ENCODE results near the gene AMY1C.
"Not testable (repeated sequence)": the region's sequence is repeated elsewhere in the genome, so short reads cannot be mapped to it uniquely, and the experiment has no call there.

The AMY1C gene

GRCh38 chr1:103749598-103749997 is at the start of gene AMY1C:
AMY1C (plus strand) TSS chr1:103749898; CDS start chr1:103750470, 572 bp downstream.
- DNase-seq; in situ Hi-C loops (cut with MboI; ENCODE audit: low pct_unique_long_range_greater_than_20kb, low sequenced_read_pairs): not testable (repeated sequence)

DNA sequence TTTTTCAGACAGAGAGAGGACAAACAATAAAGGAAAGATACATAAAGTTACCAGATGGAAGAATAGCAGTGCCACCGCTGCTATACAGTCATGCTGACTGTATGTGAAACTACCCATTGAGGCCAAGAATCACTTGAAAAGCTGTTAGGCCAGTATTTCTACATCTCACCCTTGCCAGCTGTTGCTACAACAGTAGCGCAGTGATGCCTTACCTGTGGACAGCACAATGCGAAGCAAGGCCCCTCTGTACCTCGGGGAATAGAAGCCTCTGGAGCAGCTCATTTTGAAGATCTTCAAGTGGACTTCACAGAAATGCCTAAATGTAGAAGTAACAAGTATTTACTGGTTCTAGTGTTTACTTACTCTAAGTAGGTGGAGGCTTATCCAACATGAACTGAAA is 49.0 kb upstream of the AMY1C start:
- in situ Hi-C loops (cut with MboI; ENCODE audit: low pct_unique_long_range_greater_than_20kb, low sequenced_read_pairs); DNase-seq: not testable (repeated sequence)

DNA sequence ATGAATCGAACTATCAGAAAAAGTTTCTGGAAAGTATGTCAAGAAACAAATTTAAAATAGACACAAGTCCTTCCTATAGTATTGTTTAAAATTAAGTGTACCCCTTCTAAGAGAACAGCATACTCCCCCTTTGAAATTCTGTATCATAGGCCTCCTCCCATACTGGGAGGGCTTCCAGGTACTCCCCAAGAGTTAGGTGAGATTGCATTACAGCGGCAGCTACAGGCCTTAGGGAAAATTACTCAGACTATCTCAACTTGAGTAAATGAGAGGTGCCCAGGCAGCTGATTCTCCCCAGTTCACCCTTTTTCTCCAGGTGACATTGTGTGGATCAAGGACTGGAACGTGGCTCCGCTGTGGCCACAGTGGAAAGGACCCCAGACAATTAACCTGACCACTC is 48.4 kb upstream of the AMY1C start:
- in situ Hi-C loops (cut with MboI; ENCODE audit: low pct_unique_long_range_greater_than_20kb, low sequenced_read_pairs); DNase-seq: not testable (repeated sequence)

- in situ Hi-C loops (cut with MboI; ENCODE audit: low pct_unique_long_range_greater_than_20kb, low sequenced_read_pairs); DNase-seq: not testable (repeated sequence)
Measured at GRCh38 chr1:103707670-103708069, 42.0 kb upstream of the AMY1C start.

DNA sequence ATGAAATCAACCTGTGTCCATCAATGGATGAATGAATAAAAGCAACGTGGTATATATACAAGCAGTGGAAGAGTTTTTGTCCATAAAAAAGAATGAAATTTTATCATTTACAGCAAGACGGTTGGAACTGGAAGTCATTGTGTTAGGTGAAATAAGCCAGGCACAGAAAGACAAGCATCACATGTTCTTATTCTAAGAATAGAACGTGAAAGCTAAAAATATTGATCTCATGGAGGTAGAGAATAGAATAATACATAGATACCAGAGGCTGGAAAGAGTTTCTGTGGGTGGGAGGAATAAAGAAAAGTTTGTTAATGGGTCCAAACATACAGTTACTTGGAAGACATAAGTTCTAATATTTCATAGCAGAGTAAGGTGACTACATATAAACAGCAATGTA is 39.3 kb upstream of the AMY1C start:
- in situ Hi-C loops (cut with MboI; ENCODE audit: low pct_unique_long_range_greater_than_20kb, low sequenced_read_pairs); DNase-seq: not testable (repeated sequence)

- in situ Hi-C loops (cut with MboI; ENCODE audit: low pct_unique_long_range_greater_than_20kb, low sequenced_read_pairs); DNase-seq: not testable (repeated sequence)
Measured at GRCh38 chr1:103717404-103717803, 32.3 kb upstream of the AMY1C start.

DNA sequence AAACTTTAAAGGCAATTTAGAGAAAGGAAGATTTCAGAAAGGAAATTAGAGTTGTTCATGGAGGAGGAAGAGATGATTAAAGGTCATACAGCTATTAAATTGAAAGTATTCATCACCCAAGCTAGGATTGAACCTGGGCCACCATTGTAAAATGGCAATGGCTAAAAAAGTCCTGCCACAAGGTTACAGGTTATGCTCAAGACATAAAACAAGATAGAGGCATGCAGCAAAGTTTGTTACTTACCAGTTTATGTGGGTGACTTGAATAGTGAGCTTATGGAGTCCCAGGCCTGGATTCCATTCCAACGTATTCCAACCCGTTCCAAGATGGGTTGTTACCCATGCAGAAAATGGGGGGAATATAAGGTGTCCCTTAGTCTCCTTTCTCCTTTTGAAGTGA is 28.2 kb upstream of the AMY1C start:
- DNase-seq; in situ Hi-C loops (cut with MboI; ENCODE audit: low pct_unique_long_range_greater_than_20kb, low sequenced_read_pairs): not testable (repeated sequence)

DNA sequence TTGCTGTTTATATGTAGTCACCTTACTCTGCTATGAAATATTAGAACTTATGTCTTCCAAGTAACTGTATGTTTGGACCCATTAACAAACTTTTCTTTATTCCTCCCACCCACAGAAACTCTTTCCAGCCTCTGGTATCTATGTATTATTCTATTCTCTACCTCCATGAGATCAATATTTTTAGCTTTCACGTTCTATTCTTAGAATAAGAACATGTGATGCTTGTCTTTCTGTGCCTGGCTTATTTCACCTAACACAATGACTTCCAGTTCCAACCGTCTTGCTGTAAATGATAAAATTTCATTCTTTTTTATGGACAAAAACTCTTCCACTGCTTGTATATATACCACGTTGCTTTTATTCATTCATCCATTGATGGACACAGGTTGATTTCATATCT is 14.4 kb upstream of the AMY1C start:
- DNase-seq; in situ Hi-C loops (cut with MboI; ENCODE audit: low pct_unique_long_range_greater_than_20kb, low sequenced_read_pairs): not testable (repeated sequence)

DNA sequence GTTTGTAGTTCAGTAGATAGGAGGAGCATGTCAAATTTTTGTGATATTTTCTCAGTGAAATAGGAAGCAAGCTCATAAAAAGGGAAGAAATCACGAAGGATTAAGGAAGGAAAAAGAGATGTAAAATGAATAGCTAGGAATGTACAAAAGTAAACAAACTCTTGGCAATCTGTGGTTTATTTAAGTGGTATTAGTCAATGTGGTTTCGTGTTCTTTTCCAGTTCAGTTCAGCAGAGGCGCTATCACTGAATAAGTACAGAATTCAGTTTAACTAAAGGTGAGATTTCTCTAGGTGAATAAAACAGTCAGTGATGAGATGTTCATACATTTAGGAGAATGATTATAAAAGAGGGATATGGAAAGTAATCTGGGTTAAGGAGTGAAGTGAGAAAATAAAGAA is 11.7 kb upstream of the AMY1C start:
- DNase-seq; in situ Hi-C loops (cut with MboI; ENCODE audit: low pct_unique_long_range_greater_than_20kb, low sequenced_read_pairs): not testable (repeated sequence)

DNA sequence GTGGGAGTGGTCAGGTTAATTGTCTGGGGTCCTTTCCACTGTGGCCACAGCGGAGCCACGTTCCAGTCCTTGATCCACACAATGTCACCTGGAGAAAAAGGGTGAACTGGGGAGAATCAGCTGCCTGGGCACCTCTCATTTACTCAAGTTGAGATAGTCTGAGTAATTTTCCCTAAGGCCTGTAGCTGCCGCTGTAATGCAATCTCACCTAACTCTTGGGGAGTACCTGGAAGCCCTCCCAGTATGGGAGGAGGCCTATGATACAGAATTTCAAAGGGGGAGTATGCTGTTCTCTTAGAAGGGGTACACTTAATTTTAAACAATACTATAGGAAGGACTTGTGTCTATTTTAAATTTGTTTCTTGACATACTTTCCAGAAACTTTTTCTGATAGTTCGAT is 5.2 kb upstream of the AMY1C start:
- in situ Hi-C loops (cut with MboI; ENCODE audit: low pct_unique_long_range_greater_than_20kb, low sequenced_read_pairs); DNase-seq: not testable (repeated sequence)

- in situ Hi-C loops (cut with MboI; ENCODE audit: low pct_unique_long_range_greater_than_20kb, low sequenced_read_pairs); DNase-seq: not testable (repeated sequence)
Measured at GRCh38 chr1:103745040-103745439, 4.7 kb upstream of the AMY1C start.

GRCh38 chr1:103748273-103748672 is 1.4 kb upstream of the AMY1C start:
- DNase-seq; in situ Hi-C loops (cut with MboI; ENCODE audit: low pct_unique_long_range_greater_than_20kb, low sequenced_read_pairs): not testable (repeated sequence)

DNA sequence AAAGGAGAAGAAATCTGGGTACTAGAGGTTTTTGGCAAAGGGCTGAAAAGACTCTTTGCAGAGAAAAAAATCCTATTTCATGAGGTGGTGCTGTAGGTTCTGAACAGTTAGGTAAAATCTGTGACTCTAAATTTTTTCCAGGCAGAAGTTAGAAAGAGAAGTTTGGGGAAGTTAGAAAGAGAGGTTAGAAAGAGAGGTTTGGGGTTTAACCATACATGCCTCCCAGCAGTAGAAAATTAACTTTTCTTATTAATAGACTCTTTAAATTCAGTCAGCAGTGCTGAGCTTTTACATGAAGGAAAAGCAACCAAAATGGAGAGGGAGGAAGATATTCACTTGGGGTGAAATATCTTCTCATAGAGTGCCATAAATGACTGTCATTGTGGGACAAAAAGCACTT is 12.2 kb downstream of the AMY1C start:
- no peak for DNase-seq
- in situ Hi-C loops (cut with MboI; ENCODE audit: low pct_unique_long_range_greater_than_20kb, low sequenced_read_pairs), result no loop called here

DNA sequence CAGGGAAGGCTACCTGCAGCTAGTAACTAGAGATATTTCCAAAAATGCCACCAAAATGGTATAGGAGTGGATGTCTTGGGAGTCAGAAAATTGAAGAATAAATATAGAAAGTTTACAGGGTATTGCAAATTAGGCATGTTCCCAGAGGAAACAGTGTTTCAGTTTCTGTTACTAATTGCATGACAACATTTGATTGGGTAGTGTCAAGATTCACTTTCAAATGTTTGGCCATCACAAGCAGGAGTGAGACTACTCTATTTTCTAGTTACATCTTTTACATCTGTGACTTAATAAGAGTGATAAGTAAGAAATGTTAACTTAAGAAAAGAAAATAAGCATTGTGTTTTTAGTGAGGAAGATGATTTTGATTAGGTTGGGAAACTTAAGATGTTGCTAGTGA is 30.2 kb downstream of the AMY1C start:
- in situ Hi-C loops (cut with MboI; ENCODE audit: low pct_unique_long_range_greater_than_20kb, low sequenced_read_pairs), result no loop called here
- no peak for DNase-seq

DNA sequence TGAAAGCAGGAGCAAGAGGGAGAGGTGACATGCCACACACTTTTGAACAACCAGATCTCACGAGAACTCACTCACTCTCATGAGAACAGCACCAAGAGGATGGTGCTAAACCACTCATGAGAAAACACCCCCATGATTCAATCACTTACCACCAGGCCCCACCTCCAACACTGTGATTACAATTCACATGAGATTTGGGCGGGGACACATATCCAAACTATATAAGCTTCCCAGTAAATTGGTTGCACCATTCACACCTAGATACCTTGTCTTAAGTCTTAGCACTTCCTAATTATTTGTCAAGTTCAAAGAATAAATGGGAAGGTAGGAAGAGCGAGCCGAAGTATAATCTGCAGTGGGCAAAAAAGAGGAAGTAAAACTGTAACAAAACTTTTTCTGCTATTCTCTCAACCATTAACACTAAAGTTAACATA is 34.3 kb downstream of the AMY1C start:
- DNase-seq, result peak; percentile 18
- in situ Hi-C loops (cut with MboI; ENCODE audit: low pct_unique_long_range_greater_than_20kb, low sequenced_read_pairs), result no loop called here

DNA sequence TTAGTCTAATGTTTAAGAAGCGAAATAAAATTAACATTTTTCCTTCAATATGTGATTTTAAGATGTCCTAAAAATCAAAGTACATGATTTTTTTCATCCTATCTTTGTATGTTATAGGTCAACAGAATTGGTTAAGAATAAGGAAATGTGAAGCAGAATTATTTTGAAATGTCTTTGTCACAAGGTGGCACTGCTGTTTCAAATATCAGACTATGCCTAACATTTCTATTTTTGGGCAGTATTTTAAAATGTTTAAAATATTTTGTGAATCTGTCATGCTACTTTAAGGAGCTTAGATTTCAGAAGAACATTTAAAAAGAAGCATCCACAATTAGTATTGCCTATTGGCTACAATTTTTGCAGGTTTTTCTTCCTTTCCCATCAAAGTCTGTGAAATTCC is 38.7 kb downstream of the AMY1C start:
- in situ Hi-C loops (cut with MboI; ENCODE audit: low pct_unique_long_range_greater_than_20kb, low sequenced_read_pairs), result no loop called here
- DNase-seq, result peak; percentile 42

GRCh38 chr1:103790172-103790571 is 40.5 kb downstream of the AMY1C start:
- no peak for DNase-seq
- in situ Hi-C loops (cut with MboI; ENCODE audit: low pct_unique_long_range_greater_than_20kb, low sequenced_read_pairs), result no loop called here

Data from KBM-7 (cell line).